K562 (cell line): ENCODE data around the gene KAZN. TPM values are rescaled to one million over a fixed set of nuclear protein-coding genes. Genes with fewer than 3 reads are reported as not detected.

Experiments
- ATAC-seq: fragments of 200-7000 bp; cut with Tn5 transposase; 3 replicates; pipeline ENCODE4 v1.9.1; 2020; ENCODE audit warnings: moderate library complexity
- BruUV-seq: library from RNA; stranded (reverse); fragments of 400-500 nt; replicated peaks from 2 replicates; lab custom pipeline; 2021; lab: Mats Ljungman, UMichigan
- CTCF ChIA-PET: fragments of 300-600 bp; formaldehyde crosslinking; extraction: SDS; loops from one replicate; lab custom pipeline; 2021; ENCODE audit warnings: low intra/inter-chr PET ratio; lab: Yijun Ruan, JAX
- POLR2A ChIA-PET: fragments of 300-600, 350-650 bp; sonication (Branson Sonifier 250); formaldehyde crosslinking; extraction: SDS; loops from one replicate; lab custom pipeline; 2021; ENCODE audit warnings: antibody characterized with exemption, inconsistent platforms; lab: Yijun Ruan, JAX
- DNase-seq, 4 experiments: peaks; one replicate each; pipeline versions ENCODE4 v3.0.0 to v3.0.0-alpha.2; 2011 to 2018; ENCODE audit warnings: low spot score in 3 of 4, mixed read lengths in 3 of 4; ENCODE audit errors: extremely low read depth in 1 of 4
- FAIRE-seq: peaks from 2 replicates; lab custom pipeline; 2011; peaks lifted over from hg19 to GRCh38; lab: Jason Lieb, UNC
- H2AFZ ChIP-seq: 2 replicates; pipeline ENCODE4 v1.6.0; 2011; ENCODE audit warnings: low read depth, low read length, control low read depth, inconsistent platforms
- H3K27ac ChIP-seq: fragments of 200-600 bp; 3 replicates; pipeline ENCODE4 v1.8.0; 2011; ENCODE audit warnings: low read depth, mild to moderate bottlenecking, control low read depth, inconsistent platforms, low read length, moderate library complexity, mixed read lengths; ENCODE audit errors: extremely low read depth
- H3K27me3 ChIP-seq, 2 experiments: fragments of 300-600 bp in 1 of 2; 2 replicates in 1 of 2; 3 replicates in 1 of 2; pipeline versions ENCODE4 v1.6.0 to v1.8.0; 2011; ENCODE audit warnings: inconsistent platforms in 2 of 2, low read length in 2 of 2, mild to moderate bottlenecking in 1 of 2, mixed read lengths in 1 of 2, moderate library complexity in 1 of 2; ENCODE audit not compliant: control insufficient read depth in 2 of 2, insufficient read depth in 2 of 2
- H3K36me3 ChIP-seq: fragments of 300-600 bp; 3 replicates; pipeline ENCODE4 v1.8.0; 2011; ENCODE audit warnings: mild to moderate bottlenecking, low read length, inconsistent platforms; ENCODE audit not compliant: control insufficient read depth, insufficient read depth
- H3K4me1 ChIP-seq, 2 experiments: fragments of 200-600 bp in 1 of 2; replicated peaks in 1 of 2; 2 replicates in 1 of 2; 3 replicates in 1 of 2; pipeline versions ENCODE4 v1.5.1 to v1.8.0; 2011; ENCODE audit warnings: inconsistent platforms in 2 of 2, low read length in 2 of 2, mild to moderate bottlenecking in 1 of 2, mixed read lengths in 1 of 2, moderate library complexity in 1 of 2; ENCODE audit not compliant: control insufficient read depth in 2 of 2, insufficient read depth in 2 of 2
- H3K4me2 ChIP-seq: 2 replicates; pipeline ENCODE4 v1.6.1; 2011; ENCODE audit warnings: low read length, control low read depth, inconsistent platforms, mixed read lengths; ENCODE audit not compliant: insufficient read depth
- H3K4me3 ChIP-seq: fragments of 200-600 bp; sonication (generic), shearing (Covaris generic); 2 replicates; pipeline ENCODE4 v1.5.1; 2016; ENCODE audit warnings: control low read depth, inconsistent platforms
- H3K79me2 ChIP-seq: fragments of 200-600 bp; 3 replicates; pipeline ENCODE4 v1.8.0; 2011; ENCODE audit warnings: low read length, inconsistent platforms; ENCODE audit not compliant: control insufficient read depth, insufficient read depth
- H3K9ac ChIP-seq, 2 experiments: 2 replicates each; pipeline versions ENCODE4 v1.6.0 to v1.6.1; 2011; ENCODE audit warnings: low read depth in 2 of 2, low read length in 2 of 2, control low read depth in 1 of 2, inconsistent platforms in 1 of 2, mild to moderate bottlenecking in 1 of 2, mixed read lengths in 1 of 2; ENCODE audit not compliant: insufficient read depth in 1 of 2
- H3K9me1 ChIP-seq: one replicate; pipeline ENCODE4 v1.6.0; 2011; ENCODE audit warnings: inconsistent platforms, mild to moderate bottlenecking, low read length, moderate library complexity; ENCODE audit not compliant: control insufficient read depth, insufficient read depth
- H3K9me3 ChIP-seq: replicated peaks from 2 replicates; pipeline ENCODE4 v1.5.1; 2011; ENCODE audit warnings: low read depth, low read length, inconsistent platforms; ENCODE audit not compliant: control insufficient read depth, insufficient read depth
- H4K20me1 ChIP-seq: replicated peaks from 2 replicates; pipeline ENCODE4 v1.6.1; 2011; ENCODE audit warnings: low read length, inconsistent platforms, mixed read lengths; ENCODE audit not compliant: control insufficient read depth, insufficient read depth
- ARID1B ChIP-seq: fragments of 450-650 bp; IDR thresholded peaks from 2 replicates; pipeline ENCODE4 v1.6.1; 2016; ENCODE audit warnings: antibody characterized with exemption, mild to moderate bottlenecking, inconsistent platforms
- BCOR ChIP-seq: fragments of 450-650 bp; IDR thresholded peaks from 2 replicates; pipeline ENCODE4 v1.6.1; 2016
- CBFA2T2 ChIP-seq: fragments of 450-650 bp; conservative IDR thresholded peaks from 2 replicates; pipeline ENCODE4 v1.6.1; 2017; ENCODE audit warnings: mild to moderate bottlenecking
- CBFA2T3 ChIP-seq: fragments of 450-650 bp; IDR thresholded peaks from 2 replicates; pipeline ENCODE4 v1.6.1; 2017
- MEIS2 ChIP-seq: fragments of 450-650 bp; IDR thresholded peaks from 2 replicates; pipeline ENCODE4 v1.6.1; 2014; ENCODE audit warnings: mild to moderate bottlenecking; ENCODE audit not compliant: partially characterized antibody
- NCOR1 ChIP-seq: fragments of 450-650 bp; IDR thresholded peaks from 2 replicates; pipeline ENCODE4 v1.6.1; 2016; ENCODE audit warnings: mild to moderate bottlenecking, moderate library complexity
- PHB ChIP-seq: fragments of 250-450 bp; sonication (Bioruptor Pico); IDR thresholded peaks from 2 replicates; pipeline ENCODE4 v1.5.0; 2021
- POLR2AphosphoS2 ChIP-seq: IDR thresholded peaks from 2 replicates; pipeline ENCODE4 v1.6.1; 2012; ENCODE audit warnings: low read length, improper control_type of control experiment
- POLR2B ChIP-seq: fragments of 450-650 bp; IDR thresholded peaks from 2 replicates; pipeline ENCODE4 v1.6.1; 2018; ENCODE audit warnings: low read depth; ENCODE audit not compliant: partially characterized antibody
- RBM34 ChIP-seq: fragments of 200-400 bp; formaldehyde crosslinking; IDR thresholded peaks from 2 replicates; pipeline ENCODE4 v1.6.1; 2018; ENCODE audit warnings: low read length, borderline replicate concordance; ENCODE audit not compliant: insufficient read depth
- SOX6 ChIP-seq: fragments of 450-650 bp; IDR thresholded peaks from 2 replicates; pipeline ENCODE4 v1.6.1; 2014; ENCODE audit warnings: mild to moderate bottlenecking
- TAL1 ChIP-seq: fragments of 450-650 bp; IDR thresholded peaks from 2 replicates; pipeline ENCODE4 v1.6.1; 2016; ENCODE audit warnings: mild to moderate bottlenecking
- WGBS: fragments of 100-300 bp; shearing (Covaris generic); methylation state at CpG from one replicate; pipeline ENCODE4 v1.1.6; 2016; ENCODE audit warnings: low coverage, mixed read lengths; ENCODE audit not compliant: insufficient coverage; ENCODE audit errors: missing lambda C conversion rate; 5-methylcytosine and 5-hydroxymethylcytosine counted together
- in situ Hi-C: fragments of 300-500 bp; cut with MboI; formaldehyde crosslinking; loops from 4 replicates; pipeline ENCODE4 v1.15.0; 2018; ENCODE audit warnings: inconsistent platforms, mixed read lengths
- intact Hi-C: fragments of 100-400 bp; cut with micrococcal nuclease; formaldehyde crosslinking; loops from 2 replicates; pipeline ENCODE4 v1.14.2; 2022
- polyA plus RNA-seq, 8 experiments: library from polyadenylated mRNA; depleted of rRNA in 4 of 8; stranded (reverse) in 5 of 8; unstranded in 3 of 8; fragments of >200 nt; fragmentation: Nextera tagmentation in 2 of 8; fragmentation: Illumina TruSeq in 1 of 8; extraction: Ambion mirVana in 2 of 8; extraction: Trizol in 1 of 8; gene quantifications; 2 replicates each; pipeline versions ENCODE4 v1.2.1 to v1.2.3, GENCODE V29; 2011 to 2014; ENCODE audit warnings: inconsistent platforms in 1 of 8, missing spikeins in 1 of 8
- total RNA-seq, 7 experiments: library from RNA; depleted of rRNA in 6 of 7; stranded (reverse); fragments of >200 nt in 6 of 7; fragmentation: Illumina TruSeq in 2 of 7; extraction: Trizol in 2 of 7; gene quantifications; 2 replicates each; pipeline versions ENCODE4 v1.2.1 to v1.2.3, GENCODE V29; 2011 to 2021; ENCODE audit warnings: low replicate concordance in 1 of 7
- TF ChIP-seq, protein P1 (sequence below): sonication (generic); formaldehyde crosslinking; IDR thresholded peaks from 2 replicates; pipeline ENCODE4 v1.8.0; 2023; ENCODE audit warnings: missing genetic modification reagents, mild to moderate bottlenecking, borderline replicate concordance

The KAZN gene
- total and polyA plus RNA-seq, 9 of the 15 experiments (the other 6 are each of a cell fraction or from before 2014, with no cell fraction given), result 2.1 to 21.6 (median 5.4) TPM

DNA sequence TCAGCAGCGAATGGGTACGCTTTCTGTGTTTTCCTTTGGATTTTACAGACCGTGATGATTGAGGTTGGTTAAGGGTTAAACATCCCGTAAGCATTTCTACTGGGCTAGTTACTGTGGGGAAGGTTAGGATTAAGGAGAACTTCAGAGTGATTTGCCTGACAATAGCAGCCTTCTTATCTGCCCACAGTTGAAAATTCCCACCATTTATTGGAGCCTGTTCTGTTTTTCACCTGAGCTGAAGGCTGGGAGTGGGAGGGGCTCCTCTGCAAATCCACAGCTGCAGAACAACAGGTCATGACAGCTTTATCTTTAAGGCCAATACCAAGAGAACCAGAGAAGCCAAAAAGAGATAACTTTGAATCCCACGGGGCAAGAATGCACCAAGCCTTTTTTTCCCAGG is 168.6 kb downstream of the KAZN start:
- ATAC-seq (peak; percentile 38), DNase-seq (peak in 2 of 4 experiments; percentile 38 to 44), FAIRE-seq (peak; percentile 32)
- H3K27ac ChIP-seq, result no peak overlapping the region
- peaks cover 0 to 11% of the 10 kb centered on the region in 2 experiments; a peak in 2 of 5 replicates for H3K4me1 ChIP-seq
- no peaks in the 10 kb centered on the region for H3K9me3 ChIP-seq
- CTCF ChIA-PET, result no interaction called here
- H3K4me3 ChIP-seq, result no peak overlapping the region
- H2AFZ ChIP-seq, result no peak overlapping the region
- intact Hi-C loops (no loop called here), in situ Hi-C loops (no loop called here)
- H3K9ac ChIP-seq, result no peak overlapping the region
- H3K4me2 ChIP-seq, result no peak overlapping the region
- peaks cover 16% of the 10 kb centered on the region; the same call in 1 of the 2 replicates for H4K20me1 ChIP-seq
- POLR2A ChIA-PET, result interaction anchor here (0.6 to 4.1 kb wide), 5 partner anchors 8 to 81 kb away, joined by 3 to 45 read pairs (median 4); no protein-coding TSS in a partner anchor
- peaks cover 2 to 7% of the 10 kb centered on the region in 2 experiments; a peak in 3 of 5 replicates for H3K27me3 ChIP-seq
- TF ChIP-seq ARID1B (0 out of 2 replicates have a peak, but pooled peaks have one; percentile 47), BCOR (no peak), SOX6 (peak; percentile 70), CBFA2T3 (peak; percentile 62), NCOR1 (peak; percentile 31; the same call in 1 of the 2 replicates), PHB (CRISPR knock-in tag) (no peak), TAL1 (peak; percentile 48; the same call in 1 of the 2 replicates), MEIS2 (peak; percentile 19), CBFA2T2 (peak; percentile 50), RBM34 (no peak), POLR2B (peak; percentile 7), POLR2AphosphoS2 (peak; percentile 62; the same call in 1 of the 2 replicates)
- TF ChIP-seq, protein P1, sequence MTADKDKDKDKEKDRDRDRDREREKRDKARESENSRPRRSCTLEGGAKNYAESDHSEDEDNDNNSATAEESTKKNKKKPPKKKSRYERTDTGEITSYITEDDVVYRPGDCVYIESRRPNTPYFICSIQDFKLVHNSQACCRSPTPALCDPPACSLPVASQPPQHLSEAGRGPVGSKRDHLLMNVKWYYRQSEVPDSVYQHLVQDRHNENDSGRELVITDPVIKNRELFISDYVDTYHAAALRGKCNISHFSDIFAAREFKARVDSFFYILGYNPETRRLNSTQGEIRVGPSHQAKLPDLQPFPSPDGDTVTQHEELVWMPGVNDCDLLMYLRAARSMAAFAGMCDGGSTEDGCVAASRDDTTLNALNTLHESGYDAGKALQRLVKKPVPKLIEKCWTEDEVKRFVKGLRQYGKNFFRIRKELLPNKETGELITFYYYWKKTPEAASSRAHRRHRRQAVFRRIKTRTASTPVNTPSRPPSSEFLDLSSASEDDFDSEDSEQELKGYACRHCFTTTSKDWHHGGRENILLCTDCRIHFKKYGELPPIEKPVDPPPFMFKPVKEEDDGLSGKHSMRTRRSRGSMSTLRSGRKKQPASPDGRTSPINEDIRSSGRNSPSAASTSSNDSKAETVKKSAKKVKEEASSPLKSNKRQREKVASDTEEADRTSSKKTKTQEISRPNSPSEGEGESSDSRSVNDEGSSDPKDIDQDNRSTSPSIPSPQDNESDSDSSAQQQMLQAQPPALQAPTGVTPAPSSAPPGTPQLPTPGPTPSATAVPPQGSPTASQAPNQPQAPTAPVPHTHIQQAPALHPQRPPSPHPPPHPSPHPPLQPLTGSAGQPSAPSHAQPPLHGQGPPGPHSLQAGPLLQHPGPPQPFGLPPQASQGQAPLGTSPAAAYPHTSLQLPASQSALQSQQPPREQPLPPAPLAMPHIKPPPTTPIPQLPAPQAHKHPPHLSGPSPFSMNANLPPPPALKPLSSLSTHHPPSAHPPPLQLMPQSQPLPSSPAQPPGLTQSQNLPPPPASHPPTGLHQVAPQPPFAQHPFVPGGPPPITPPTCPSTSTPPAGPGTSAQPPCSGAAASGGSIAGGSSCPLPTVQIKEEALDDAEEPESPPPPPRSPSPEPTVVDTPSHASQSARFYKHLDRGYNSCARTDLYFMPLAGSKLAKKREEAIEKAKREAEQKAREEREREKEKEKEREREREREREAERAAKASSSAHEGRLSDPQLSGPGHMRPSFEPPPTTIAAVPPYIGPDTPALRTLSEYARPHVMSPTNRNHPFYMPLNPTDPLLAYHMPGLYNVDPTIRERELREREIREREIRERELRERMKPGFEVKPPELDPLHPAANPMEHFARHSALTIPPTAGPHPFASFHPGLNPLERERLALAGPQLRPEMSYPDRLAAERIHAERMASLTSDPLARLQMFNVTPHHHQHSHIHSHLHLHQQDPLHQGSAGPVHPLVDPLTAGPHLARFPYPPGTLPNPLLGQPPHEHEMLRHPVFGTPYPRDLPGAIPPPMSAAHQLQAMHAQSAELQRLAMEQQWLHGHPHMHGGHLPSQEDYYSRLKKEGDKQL (CRISPR knock-in tag), result no peak
- no peaks in the 10 kb centered on the region; the same call in 2 of the 3 replicates for H3K79me2 ChIP-seq
- peaks cover 19% of the 10 kb centered on the region for H3K36me3 ChIP-seq
- peaks cover 5% of the 10 kb centered on the region for H3K9me1 ChIP-seq
- WGBS, result 58% methylated on average over 5 of the region's 5 CpGs
- no TSS peak for BruUV-seq
